Suprapubic skin (tissue), 4 donors: ENCODE measurements around the gene CAT.

ENCODE experiments used
- CTCF ChIP-seq, 2 donors: fragments of 200-600 bp in 1 of 2; fragments of 450-650 bp in 1 of 2; sonication (generic) in 1 of 2; IDR thresholded peaks; one replicate each; pipeline ENCODE4 v1.5.1; 2016 to 2019; ENCODE audit warnings: antibody characterized with exemption in 2 of 2, mild to moderate bottlenecking in 1 of 2, moderate library complexity in 1 of 2
- EP300 ChIP-seq: sonication (generic); formaldehyde crosslinking; IDR thresholded peaks from one replicate; pipeline ENCODE4 v1.6.1; 2017; ENCODE audit warnings: antibody characterized with exemption
- POLR2A ChIP-seq, 2 donors: fragments of 450-650 bp; IDR thresholded peaks; one replicate each; pipeline ENCODE4 v1.6.1; 2017; ENCODE audit warnings: antibody characterized with exemption in 2 of 2, mild to moderate bottlenecking in 2 of 2, moderate library complexity in 2 of 2
- POLR2AphosphoS5 ChIP-seq, 3 donors: sonication (generic); formaldehyde crosslinking; IDR thresholded peaks; one replicate each; pipeline ENCODE4 v1.6.1; 2017; ENCODE audit warnings: antibody characterized with exemption in 3 of 3

GRCh38 chr11:34513682-34514449 is 75.1 kb downstream of the CAT start, which contains the start of gene ELF5:
- no peak for TF ChIP-seq POLR2A (IDR thresholded peaks at IDR 0.05)
- no peak for TF ChIP-seq CTCF (IDR thresholded peaks at IDR 0.05)
- no peak for TF ChIP-seq POLR2AphosphoS5 (IDR thresholded peaks at IDR 0.05)
- TF ChIP-seq EP300, result no peak
